ENCODE results near the gene NEK11. TPM values are rescaled to one million over a fixed set of nuclear protein-coding genes. Genes with fewer than 3 reads are reported as not detected.
A peak's percentile ranks its signal among the peaks of the same experiment; 100 is the strongest.

Gene NEK11
- polyA plus RNA-seq, 1 donor (not counting 4 experiments of a cell fraction or from before 2014, with no cell fraction given) = 9.4 TPM

GRCh38 chr3:131033480-131034080 lies 6.9 kb downstream of the NEK11 start:
- Histone ChIP-seq H3K27ac (ENCODE audit: control insufficient read depth, insufficient read depth, low read length) (no peak overlapping the region), H3K27me3 (ENCODE audit: control insufficient read depth, extremely low read depth, insufficient read depth, low read length) (no peaks in the 10 kb centered on the region), H3K4me3 (ENCODE audit: control insufficient read depth in 2 of 3, extremely low read depth in 1 of 3, insufficient read depth in 2 of 3, low read depth in 1 of 3, low read length in 3 of 3) (no peak overlapping the region), H3K4me1 (ENCODE audit: control insufficient read depth, extremely low read depth, insufficient read depth, low read length) (no peaks in the 10 kb centered on the region), H3K79me2 (ENCODE audit: control insufficient read depth, insufficient read depth, low read length) (no peaks in the 10 kb centered on the region), H3K9ac (ENCODE audit: control insufficient read depth, extremely low read depth, insufficient read depth, low read length) (no peak overlapping the region), H3K9me1 (ENCODE audit: control insufficient read depth, extremely low read depth, insufficient read depth, low read length) (no peaks in the 10 kb centered on the region), H3K36me3 (ENCODE audit: control insufficient read depth in 2 of 2, extremely low read depth in 1 of 2, insufficient read depth in 2 of 2, low read length in 2 of 2) (peaks cover 1 to 4% of the 10 kb centered on the region in 2 experiments), H3K4me2 (ENCODE audit: control insufficient read depth, extremely low read depth, insufficient read depth, low read depth, low read length) (no peak overlapping the region), H2AFZ (ENCODE audit: control insufficient read depth, low read length) (no peak overlapping the region), H4K20me1 (ENCODE audit: control insufficient read depth, extremely low read depth, insufficient read depth, low read length) (no peaks in the 10 kb centered on the region), H3K9me3 (ENCODE audit: control insufficient read depth, low read depth, low read length) (no peaks in the 10 kb centered on the region)
- dilution Hi-C loops (cut with MboI; ENCODE audit: extremely low pct_ligation_motif_present, low sequenced_read_pairs) = no loop called here
- no peak for FAIRE-seq
- peak in 2 of 3 experiments; percentile 39 to 43 for TF ChIP-seq CTCF (optimal IDR thresholded peaks at IDR 0.05 in 1 of 3, IDR thresholded peaks at IDR 0.05 in 1 of 3, conservative IDR thresholded peaks at IDR 0.05 in 1 of 3; ENCODE audit: extremely low read depth in 1 of 3, insufficient read depth in 2 of 3, low read length in 3 of 3)
- TF ChIP-seq EZH2 (IDR thresholded peaks at IDR 0.05; ENCODE audit: low read length) = no peak
- peak; percentile 11 for DNase-seq (ENCODE audit: low read depth, low spot score)

GRCh38 chr3:131036200-131036816 lies 9.6 kb downstream of the NEK11 start:
- no peaks in the 10 kb centered on the region for H3K79me2 ChIP-seq (ENCODE audit: control insufficient read depth, insufficient read depth, low read length)
- no peaks in the 10 kb centered on the region for H3K9me1 ChIP-seq (ENCODE audit: control insufficient read depth, extremely low read depth, insufficient read depth, low read length)
- DNase-seq (ENCODE audit: low read depth, low spot score) (no peak), FAIRE-seq (peak; percentile 13)
- H3K27me3 ChIP-seq (ENCODE audit: control insufficient read depth, extremely low read depth, insufficient read depth, low read length) = no peaks in the 10 kb centered on the region
- H3K36me3 ChIP-seq (ENCODE audit: control insufficient read depth in 2 of 2, extremely low read depth in 1 of 2, insufficient read depth in 2 of 2, low read length in 2 of 2) = peaks cover 1 to 4% of the 10 kb centered on the region in 2 experiments
- no peak overlapping the region for H3K9ac ChIP-seq (ENCODE audit: control insufficient read depth, extremely low read depth, insufficient read depth, low read length)
- H2AFZ ChIP-seq (ENCODE audit: control insufficient read depth, low read length) = no peak overlapping the region
- TF ChIP-seq EZH2 (IDR thresholded peaks at IDR 0.05; ENCODE audit: low read length) (no peak), CTCF (optimal IDR thresholded peaks at IDR 0.05 in 1 of 3, IDR thresholded peaks at IDR 0.05 in 1 of 3, conservative IDR thresholded peaks at IDR 0.05 in 1 of 3; ENCODE audit: extremely low read depth in 1 of 3, insufficient read depth in 2 of 3, low read length in 3 of 3) (no peak)
- H3K4me1 ChIP-seq (ENCODE audit: control insufficient read depth, extremely low read depth, insufficient read depth, low read length) = no peaks in the 10 kb centered on the region
- no peak overlapping the region for H3K4me3 ChIP-seq (ENCODE audit: control insufficient read depth in 2 of 3, extremely low read depth in 1 of 3, insufficient read depth in 2 of 3, low read depth in 1 of 3, low read length in 3 of 3)
- H3K9me3 ChIP-seq (ENCODE audit: control insufficient read depth, low read depth, low read length) = no peaks in the 10 kb centered on the region
- no peak overlapping the region for H3K4me2 ChIP-seq (ENCODE audit: control insufficient read depth, extremely low read depth, insufficient read depth, low read depth, low read length)
- no peaks in the 10 kb centered on the region for H4K20me1 ChIP-seq (ENCODE audit: control insufficient read depth, extremely low read depth, insufficient read depth, low read length)
- dilution Hi-C loops (cut with MboI; ENCODE audit: extremely low pct_ligation_motif_present, low sequenced_read_pairs) = no loop called here
- H3K27ac ChIP-seq (ENCODE audit: control insufficient read depth, insufficient read depth, low read length) = no peak overlapping the region

Data from keratinocyte (primary cell).